Globus pallidus (tissue), 1 donor: ENCODE data around the gene ROBO1.
"Not testable (repeated sequence)": the region's sequence is repeated elsewhere in the genome, so short reads cannot be mapped to it uniquely, and the experiment has no call there.

ENCODE experiments used
- DNase-seq: peaks from one replicate; pipeline ENCODE4 v3.0.0-alpha.2; 2015; ENCODE audit warnings: low spot score

The ROBO1 gene

GRCh38 chr3:78734048-78734637 is 1033.7 kb downstream of the ROBO1 start:
- DNase-seq: no peak

DNA sequence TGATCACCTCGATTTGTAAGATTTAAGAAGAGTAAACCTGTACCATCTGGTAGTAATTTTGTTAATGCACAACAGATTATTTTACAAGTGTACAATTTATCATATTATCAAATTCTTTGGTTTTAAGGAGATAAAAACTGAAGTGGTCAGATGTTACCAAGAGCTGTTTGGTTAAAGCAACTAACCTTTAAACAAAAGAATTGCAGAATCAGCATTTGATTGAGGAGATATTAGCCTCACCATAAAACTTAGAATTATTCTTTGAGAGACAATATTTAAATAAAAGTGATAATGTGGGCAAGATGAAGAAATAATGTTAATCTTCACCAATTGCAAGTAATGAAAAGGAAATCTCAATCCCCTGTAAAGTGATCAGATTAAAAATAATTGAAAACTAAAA is 1034.9 kb downstream of the ROBO1 start:
- DNase-seq: no peak

GRCh38 chr3:78732471-78732870 is 1035.3 kb downstream of the ROBO1 start:
- DNase-seq: no peak

DNA sequence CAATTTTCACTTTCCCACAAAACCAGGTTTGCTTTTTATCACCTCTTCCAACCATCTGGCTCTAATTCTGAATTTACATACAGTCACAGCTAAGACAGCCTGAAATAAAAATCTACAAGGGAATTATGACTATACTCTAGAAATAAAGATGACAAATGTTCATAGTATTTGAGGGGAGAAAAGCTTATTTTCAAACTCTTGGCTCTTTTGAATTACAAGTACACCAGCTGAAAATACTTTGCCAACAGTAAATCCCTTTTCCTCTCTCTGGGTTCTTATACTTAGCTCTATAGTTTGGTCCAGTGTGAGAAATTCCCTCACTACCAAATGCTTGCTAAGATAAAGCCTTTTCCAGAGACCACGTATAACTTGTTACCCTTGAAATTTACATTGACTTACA is 1037.9 kb downstream of the ROBO1 start:
- DNase-seq: no peak

- peak; percentile 92 for DNase-seq
These were observed 1039.2 kb downstream of the ROBO1 start for GRCh38 chr3:78728406-78729145.

DNA sequence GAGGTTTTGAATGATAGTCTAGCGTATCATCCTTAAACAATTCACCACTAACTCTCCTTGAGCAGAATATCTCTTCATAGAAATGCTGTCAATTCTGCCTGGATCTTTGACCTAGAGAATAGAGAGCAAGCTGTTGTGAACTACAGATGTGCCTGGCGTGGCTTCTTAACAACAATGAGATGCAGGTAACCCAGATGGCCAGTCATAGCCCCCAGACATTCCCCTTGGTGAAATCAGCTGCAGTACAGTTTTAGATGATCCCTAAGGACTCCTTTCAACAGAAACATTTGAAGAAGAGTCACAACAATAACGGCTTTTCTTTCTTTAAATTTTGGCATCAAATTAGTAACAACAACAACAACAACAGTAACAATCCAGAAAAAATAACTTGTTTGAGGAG is 1041.3 kb downstream of the ROBO1 start:
- DNase-seq: peak; percentile 31

DNA sequence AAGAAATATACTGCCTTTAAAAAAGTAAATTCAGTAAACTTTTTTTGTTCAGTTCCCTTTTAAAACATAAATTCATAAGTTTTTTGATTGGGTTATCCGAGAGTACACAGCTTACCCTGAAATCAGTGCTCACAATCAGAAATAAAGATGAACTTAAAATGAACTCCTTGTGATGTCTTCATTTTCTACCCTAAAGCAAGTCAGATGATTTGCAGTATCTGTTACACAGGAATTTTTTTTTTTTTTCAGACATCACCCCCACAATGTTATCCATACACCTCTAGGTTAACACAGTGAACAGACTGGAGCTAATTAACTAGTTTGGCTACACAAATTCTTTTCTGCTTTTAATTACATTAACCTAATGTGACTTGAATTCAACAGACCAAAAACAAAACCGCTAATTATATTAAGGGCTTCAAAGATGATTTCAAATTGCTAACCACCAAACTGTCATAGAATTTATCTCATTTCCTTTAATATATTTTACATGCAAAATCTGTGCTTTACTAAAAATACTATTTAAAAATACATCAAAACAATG is 1042.0 kb downstream of the ROBO1 start:
- DNase-seq: peak; percentile 39

GRCh38 chr3:78724859-78725258 is 1042.9 kb downstream of the ROBO1 start:
- peak; percentile 46 for DNase-seq

DNA sequence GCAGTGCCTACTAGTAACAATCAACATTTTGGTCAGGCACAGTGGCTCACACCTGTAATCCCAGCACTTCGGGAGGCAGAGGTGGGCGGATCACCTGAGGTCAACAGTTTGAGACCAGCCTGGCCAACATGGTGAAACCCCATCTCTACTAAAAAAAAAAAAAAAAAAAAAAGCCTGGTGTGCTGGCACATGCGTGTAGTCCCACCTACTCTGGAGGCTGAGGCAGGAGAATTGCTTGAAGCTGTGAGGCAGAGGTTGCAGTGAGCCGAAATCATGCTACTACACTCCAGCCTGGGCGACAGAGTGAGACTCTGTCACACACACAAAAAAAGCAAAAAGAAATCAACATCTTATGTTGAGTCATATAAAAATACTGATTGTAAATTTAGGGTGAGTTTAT is 1043.4 kb downstream of the ROBO1 start:
- not testable (repeated sequence) for DNase-seq

- DNase-seq: no peak
These were observed 1045.8 kb downstream of the ROBO1 start for GRCh38 chr3:78721771-78722543.

DNA sequence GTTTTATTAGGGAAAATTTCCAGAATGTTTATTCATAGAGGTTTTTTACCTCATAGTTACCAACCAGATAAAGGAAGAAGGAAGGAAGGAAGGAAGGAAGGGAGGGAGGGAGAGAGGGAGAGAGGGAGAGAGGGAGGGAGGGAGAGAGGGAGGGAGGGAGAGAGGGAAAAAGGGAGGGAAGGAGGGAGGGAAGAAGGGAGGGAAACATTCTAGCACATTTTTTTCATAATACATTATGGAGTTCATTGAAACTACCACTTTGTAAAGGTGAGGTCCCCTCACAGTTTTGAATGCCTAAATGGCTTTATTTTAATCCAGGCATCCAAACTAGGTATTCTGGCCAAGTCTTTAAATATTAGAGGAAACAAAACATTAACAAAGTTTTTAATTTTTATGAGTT is 1049.1 kb downstream of the ROBO1 start:
- DNase-seq: no peak

- DNase-seq: no peak
These were observed 1050.8 kb downstream of the ROBO1 start for GRCh38 chr3:78717041-78717440.

DNA sequence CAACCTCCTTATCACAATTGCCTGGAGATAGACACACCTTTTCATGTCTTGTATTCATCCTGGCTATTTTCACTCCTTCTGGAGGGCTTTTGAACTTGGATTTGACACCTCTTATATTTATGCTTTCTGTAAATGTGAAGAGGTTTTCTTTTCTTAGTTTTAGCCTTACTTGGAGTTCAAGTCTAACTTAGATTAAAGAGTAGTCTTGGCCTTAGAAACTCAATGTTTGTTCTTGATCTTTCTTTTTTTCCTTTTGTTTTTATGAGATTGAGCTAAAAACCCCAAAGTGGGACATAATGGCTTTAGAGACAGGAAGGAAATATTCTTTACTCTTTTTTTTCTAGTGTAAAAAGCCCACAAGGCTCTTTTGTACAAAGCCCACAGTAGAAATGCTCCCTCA is 1054.9 kb downstream of the ROBO1 start:
- no peak for DNase-seq

DNA sequence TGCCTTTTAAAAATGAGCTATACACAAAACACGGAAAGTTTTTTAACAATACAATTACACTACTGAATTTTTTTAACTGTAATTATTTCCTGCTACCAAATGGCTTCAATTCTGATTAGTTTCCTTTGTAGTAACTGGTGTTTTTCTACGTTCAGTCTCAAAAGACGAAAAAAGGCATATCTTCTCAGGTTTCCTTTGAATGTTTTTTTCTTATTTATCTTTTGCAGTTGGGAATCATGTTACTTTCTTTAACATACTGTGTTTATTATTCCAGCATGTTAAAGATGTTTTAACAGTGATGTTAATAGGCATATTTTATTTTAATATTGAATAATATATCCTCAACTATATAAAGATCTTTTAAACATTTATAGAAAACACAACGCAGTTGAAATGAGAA is 1055.5 kb downstream of the ROBO1 start:
- DNase-seq: no peak

DNA sequence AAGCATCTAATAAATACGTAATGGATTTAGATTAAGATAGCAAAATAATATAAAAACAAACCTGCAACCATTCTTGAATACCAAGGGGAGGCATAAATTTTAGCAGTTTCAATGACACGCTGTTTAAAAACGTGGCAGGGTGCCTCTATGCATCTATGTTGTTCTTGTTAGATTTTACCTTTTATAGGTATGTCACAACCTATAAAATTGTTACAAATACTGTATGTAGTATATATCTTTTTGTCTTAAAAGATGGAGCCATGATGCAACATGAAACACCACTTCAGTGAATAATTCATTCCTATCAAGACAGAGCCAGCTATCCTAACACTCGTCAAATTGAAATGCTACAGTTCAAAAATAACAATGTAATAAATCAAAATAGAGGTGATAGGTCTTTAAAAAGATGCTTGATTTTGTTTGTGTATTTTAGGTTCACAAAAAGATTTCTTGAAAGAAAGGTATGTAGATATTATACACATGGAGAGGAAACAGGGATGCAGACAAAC is 1059.2 kb downstream of the ROBO1 start:
- no peak for DNase-seq

DNA sequence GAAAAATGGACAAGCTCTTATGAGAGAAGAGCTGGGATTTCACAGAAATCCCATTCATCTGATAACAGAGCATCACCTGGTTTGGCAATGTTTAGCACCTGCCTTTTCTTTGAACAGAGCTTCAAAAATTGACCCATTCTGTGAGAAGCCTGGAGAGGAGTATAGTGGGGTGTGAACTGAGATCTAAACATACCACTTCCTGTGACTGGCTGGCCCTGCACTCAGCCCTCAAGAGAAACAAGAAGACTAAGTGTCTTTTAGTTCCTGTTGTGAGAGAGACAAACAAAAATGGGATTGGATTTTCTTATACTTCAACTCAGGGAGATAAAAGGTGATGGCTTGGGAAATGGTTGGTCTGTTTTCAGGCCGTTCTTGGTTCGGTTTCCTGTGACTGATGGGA is 1060.2 kb downstream of the ROBO1 start:
- DNase-seq: no peak

GRCh38 chr3:78706906-78707523 is 1060.8 kb downstream of the ROBO1 start:
- DNase-seq: no peak

DNA sequence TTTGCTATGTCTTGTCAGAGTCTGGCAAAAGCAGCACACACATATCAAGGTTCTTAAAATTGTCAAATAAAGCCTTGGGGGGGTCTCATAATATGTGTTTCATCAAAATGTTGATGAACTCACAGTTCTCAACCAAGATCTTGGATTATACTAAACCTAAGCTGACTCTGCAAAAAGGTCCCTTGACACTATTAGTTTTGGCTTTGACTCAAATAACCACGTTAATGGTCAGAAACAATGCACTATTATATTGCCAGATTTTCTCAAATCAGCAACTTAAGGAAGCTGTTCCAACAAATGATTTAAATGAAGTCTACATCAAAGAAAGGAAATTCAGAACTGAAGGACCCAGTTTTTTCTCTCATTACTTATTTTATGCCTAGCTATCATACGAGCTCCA is 1063.9 kb downstream of the ROBO1 start:
- DNase-seq: no peak

GRCh38 chr3:78701537-78701936 is 1066.3 kb downstream of the ROBO1 start:
- DNase-seq: no peak

DNA sequence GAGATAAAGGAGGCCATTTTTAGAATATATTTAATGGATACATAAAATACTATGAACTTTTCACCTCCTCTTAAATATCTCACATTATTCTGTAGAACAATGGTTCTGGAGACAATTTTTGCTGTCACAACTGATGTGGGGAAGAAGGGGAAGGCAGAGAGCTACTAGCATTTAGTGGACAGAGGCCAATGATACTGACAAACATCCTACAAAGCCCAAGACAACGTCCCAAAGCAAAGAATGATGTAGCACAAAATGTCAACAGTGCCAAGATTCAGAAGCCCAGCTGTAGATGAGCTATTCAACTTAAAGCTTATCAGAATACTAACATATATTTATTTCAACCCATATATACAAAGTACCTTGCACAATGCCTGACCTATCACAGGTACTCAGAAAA is 1069.4 kb downstream of the ROBO1 start:
- DNase-seq: no peak

- no peak for DNase-seq
These were observed 1070.4 kb downstream of the ROBO1 start for GRCh38 chr3:78697426-78697825.

DNA sequence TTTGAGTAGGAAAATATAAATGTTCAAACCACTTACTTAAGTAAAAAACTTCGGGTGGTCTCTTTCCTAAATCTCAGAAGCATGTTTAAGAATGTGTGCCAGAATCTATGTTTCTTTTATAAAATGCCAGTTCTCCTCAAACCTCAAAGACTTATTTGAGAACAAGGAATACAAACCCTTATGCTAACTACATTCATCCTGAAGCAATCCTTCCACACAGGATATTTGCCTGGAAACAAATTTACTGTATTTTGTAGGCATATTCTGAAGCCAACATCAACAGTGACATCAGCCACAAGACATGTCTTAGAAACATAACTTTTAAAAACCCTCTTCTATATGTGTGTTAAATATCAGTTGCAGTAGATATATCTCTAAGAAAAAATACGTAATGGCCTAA is 1077.0 kb downstream of the ROBO1 start:
- DNase-seq: no peak
